GM12878 (cell line): Measurements from ENCODE around the gene ZC3H10. TPM values are rescaled to one million over a fixed set of nuclear protein-coding genes. Genes with fewer than 3 reads are reported as not detected.

Experiments
- CUX1 ChIP-seq: IDR thresholded peaks from 2 replicates; pipeline ENCODE4 v1.6.1; 2012; ENCODE audit warnings: improper control_type of control experiment, low read depth, low read length; ENCODE audit not compliant: insufficient replicate concordance
- REST ChIP-seq: IDR thresholded peaks from 2 replicates; pipeline ENCODE4 v1.6.1; 2012; ENCODE audit warnings: mild to moderate bottlenecking, low read depth, low read length
- polyA plus RNA-seq, 11 experiments: library from polyadenylated mRNA; depleted of rRNA in 4 of 11; unstranded in 6 of 11; stranded (reverse) in 5 of 11; fragments of >200 nt; fragmentation: Nextera tagmentation in 4 of 11; fragmentation: Illumina TruSeq in 1 of 11; extraction: Ambion mirVana in 4 of 11; extraction: Trizol in 1 of 11; gene quantifications; 1 replicate in 1 of 11; 2 replicates in 10 of 11; pipeline versions ENCODE4 v1.2.1 to v1.2.3, GENCODE V29; 2011 to 2016; ENCODE audit warnings: inconsistent platforms in 2 of 11, missing spikeins in 2 of 11, low read depth in 1 of 11
- total RNA-seq, 4 experiments: library from RNA; depleted of rRNA in 3 of 4; stranded (reverse); fragments of >200 nt in 3 of 4; fragmentation: Illumina TruSeq in 1 of 4; extraction: Trizol in 1 of 4; gene quantifications; 2 replicates each; pipeline versions ENCODE4 v1.2.1 to v1.2.3, GENCODE V29; 2013 to 2021

ZC3H10 gene
- total and polyA plus RNA-seq, 10 of the 15 experiments (the other 5 are each of a cell fraction or from before 2014, with no cell fraction given), result 0.56 to 6.4 (median 3.7) TPM

- no peak for TF ChIP-seq REST
- TF ChIP-seq CUX1, result no peak
Observed at GRCh38 chr12:56153678-56154065, 35.6 kb downstream of the ZC3H10 start (continued).
